Measurements from ENCODE around the gene GALR2. TPM values are rescaled to one million over a fixed set of nuclear protein-coding genes. Genes with fewer than 3 reads are reported as not detected.

The GALR2 gene
- total RNA-seq, 2 experiments from 2014 or later = 0.38 to 0.40 TPM

Other genes with a start within 250 kb of the GALR2 start
- gene UNC13D, start 230.4 kb upstream of the GALR2 start, total RNA-seq = 100 to 1,000 TPM; 179 to 190 TPM
- 100 to 1,000 TPM; 107 to 114 TPM for gene WBP2, start 219.4 kb upstream of the GALR2 start, total RNA-seq
- 10 to 100 TPM; 31.9 to 33.8 TPM for gene TRIM47, start 196.2 kb upstream of the GALR2 start, total RNA-seq
- 10 to 100 TPM; 24.9 to 26.1 TPM for gene TRIM65, start 177.8 kb upstream of the GALR2 start, total RNA-seq
- gene MRPL38, start 169.9 kb upstream of the GALR2 start, total RNA-seq = 10 to 100 TPM; 79.9 to 85.0 TPM
- gene FBF1, start 133.7 kb upstream of the GALR2 start, total RNA-seq = 10 to 100 TPM; 19.8 to 21.1 TPM
- 10 to 100 TPM; 28.0 to 29.8 TPM for gene ACOX1, start 95.6 kb upstream of the GALR2 start, total RNA-seq
- 10 to 100 TPM; 13.5 to 16.3 TPM for gene TEN1, start 95.5 kb upstream of the GALR2 start, total RNA-seq
- 1 to 10 TPM; 5.2 to 5.6 TPM for gene CDK3, start 73.9 kb upstream of the GALR2 start, total RNA-seq
- gene EVPL, start 47.5 kb upstream of the GALR2 start, total RNA-seq = not detected
- gene SRP68, start 2.3 kb upstream of the GALR2 start, total RNA-seq = 10 to 100 TPM; 92.8 to 94.6 TPM
- under 1 TPM; 0.48 TPM for gene ZACN, start 4.4 kb downstream of the GALR2 start, total RNA-seq
- gene EXOC7, start 29.0 kb downstream of the GALR2 start, total RNA-seq = 100 to 1,000 TPM; 119 to 120 TPM
- under 1 TPM; 0.13 to 0.15 TPM for gene FOXJ1, start 66.5 kb downstream of the GALR2 start, total RNA-seq
- 10 to 100 TPM; 79.8 to 83.9 TPM for gene RNF157, start 165.7 kb downstream of the GALR2 start, total RNA-seq
- gene UBALD2, start 190.6 kb downstream of the GALR2 start, total RNA-seq = 100 to 1,000 TPM; 524 to 546 TPM
- 1 to 10 TPM; 1.4 to 1.9 TPM for gene QRICH2, start 233.5 kb downstream of the GALR2 start, total RNA-seq

Measured in activated CD4-positive, alpha-beta memory T cell treated with anti-CD3 and anti-CD28 coated beads, Interleukin-2, amount 10 ng/mL, durations not matched to agents 7 days and 5 days (primary cell).